Fibroblast of upper back skin (primary cell): Measurements from ENCODE around the gene DGKI.
A peak's percentile ranks its signal among the peaks of the same experiment; 100 is the strongest.

Source experiments
- DNase-seq: peaks from one replicate; pipeline ENCODE4 v3.0.0-alpha.2; 2013

The DGKI gene

GRCh38 chr7:137652721-137653120, 194.1 kb downstream of the DGKI start:
- DNase-seq = no peak

- DNase-seq = no peak
These were observed 198.7 kb downstream of the DGKI start for GRCh38 chr7:137647905-137648565.

GRCh38 chr7:137642472-137642871, 204.3 kb downstream of the DGKI start:
- DNase-seq = peak; percentile 18

- no peak for DNase-seq
These were observed 204.7 kb downstream of the DGKI start for GRCh38 chr7:137642031-137642430.

GRCh38 chr7:137636376-137636775, 210.4 kb downstream of the DGKI start:
- DNase-seq = no peak

GRCh38 chr7:137635874-137636273, 210.9 kb downstream of the DGKI start:
- DNase-seq = no peak

- DNase-seq = no peak
These were observed 211.6 kb downstream of the DGKI start for GRCh38 chr7:137635132-137635531.

GRCh38 chr7:137634356-137634755, 212.4 kb downstream of the DGKI start:
- DNase-seq = no peak

GRCh38 chr7:137633133-137633532, 213.6 kb downstream of the DGKI start:
- no peak for DNase-seq

GRCh38 chr7:137628216-137628615, 218.6 kb downstream of the DGKI start:
- no peak for DNase-seq

- DNase-seq = peak; percentile 60
These were observed 220.2 kb downstream of the DGKI start for GRCh38 chr7:137626469-137627067.

- peak; percentile 7 for DNase-seq
These were observed 221.6 kb downstream of the DGKI start for GRCh38 chr7:137625197-137625596.

GRCh38 chr7:137619181-137619580, 227.6 kb downstream of the DGKI start:
- no peak for DNase-seq

- DNase-seq = no peak
These were observed 228.0 kb downstream of the DGKI start for GRCh38 chr7:137618748-137619147.

GRCh38 chr7:137613006-137613525, 233.7 kb downstream of the DGKI start:
- DNase-seq = no peak

- DNase-seq = no peak
These were observed 235.2 kb downstream of the DGKI start for GRCh38 chr7:137611606-137612005.

GRCh38 chr7:137609500-137609899, 237.3 kb downstream of the DGKI start:
- DNase-seq = peak; percentile 12

GRCh38 chr7:137606061-137606674, 240.6 kb downstream of the DGKI start:
- DNase-seq = peak; percentile 65

- no peak for DNase-seq
These were observed 243.7 kb downstream of the DGKI start for GRCh38 chr7:137603043-137603442.

GRCh38 chr7:137601642-137602041, 245.1 kb downstream of the DGKI start:
- DNase-seq = no peak

GRCh38 chr7:137597856-137598255, 248.9 kb downstream of the DGKI start:
- no peak for DNase-seq

GRCh38 chr7:137593115-137593711, 253.6 kb downstream of the DGKI start:
- DNase-seq = no peak

GRCh38 chr7:137592232-137592896, 254.4 kb downstream of the DGKI start:
- peak; percentile 82 for DNase-seq
